Loucy (cell line): ENCODE measurements around the gene CSRP1.

Experiments used
- CTCF ChIP-seq: fragments of 200-600 bp; sonication (generic); conservative IDR thresholded peaks from 2 replicates; pipeline ENCODE4 v1.5.1; 2014; ENCODE audit warnings: mild to moderate bottlenecking, antibody characterized with exemption, low read length
- EZH2phosphoT487 ChIP-seq: fragments of 200-600 bp; IDR thresholded peaks from 2 replicates; pipeline ENCODE4 v1.6.1; 2018; ENCODE audit warnings: antibody characterized with exemption, mild to moderate bottlenecking, moderate library complexity, borderline replicate concordance

- no peak for TF ChIP-seq CTCF
- TF ChIP-seq EZH2phosphoT487, result no peak
These were observed 70.5 kb downstream of the CSRP1 start for GRCh38 chr1:201436393-201436792.
